ENCODE measurements around the gene TPRA1.

GRCh38 chr3:127542441-127542952 lies 48.0 kb downstream of the TPRA1 start:
- no peak for TF ChIP-seq SMC3 (IDR thresholded peaks at IDR 0.05)
- TF ChIP-seq CTCF (IDR thresholded peaks at IDR 0.05), result no peak
- no peak for TF ChIP-seq NFE2L2 (conservative IDR thresholded peaks at IDR 0.05; ENCODE audit: low read length)
- TF ChIP-seq CEBPB (IDR thresholded peaks at IDR 0.05), result no peak
- TF ChIP-seq POLR2A (IDR thresholded peaks at IDR 0.05; ENCODE audit: low read length), result no peak
- no peak for TF ChIP-seq CHD2 (IDR thresholded peaks at IDR 0.05; ENCODE audit: low read length, partially characterized antibody)
- TF ChIP-seq REST (IDR thresholded peaks at IDR 0.05), result no peak
- TF ChIP-seq NPAS2 (CRISPR knock-in tag; IDR thresholded peaks at IDR 0.05; ENCODE audit: borderline replicate concordance), result no peak
- no peak for TF ChIP-seq MAZ (IDR thresholded peaks at IDR 0.05; ENCODE audit: borderline replicate concordance, low read depth, low read length)

Measured in A549 (cell line).